Panc1 (cell line): ENCODE measurements around the gene UTRN.

ENCODE experiments used
- TF ChIP-seq, protein P1 (sequence below): fragments of 450-650 bp; IDR thresholded peaks from 2 replicates; pipeline ENCODE4 v1.5.1; 2017; ENCODE audit warnings: mild to moderate bottlenecking
- TF ChIP-seq, protein P2 (sequence below), 2 experiments: IDR thresholded peaks; 2 replicates each; pipeline ENCODE4 v1.6.1; 2011 to 2012; ENCODE audit warnings: low read depth in 2 of 2, control low read depth in 1 of 2, low read length in 1 of 2, mild to moderate bottlenecking in 1 of 2, moderate library complexity in 1 of 2; ENCODE audit not compliant: insufficient read depth in 1 of 2

DNA sequence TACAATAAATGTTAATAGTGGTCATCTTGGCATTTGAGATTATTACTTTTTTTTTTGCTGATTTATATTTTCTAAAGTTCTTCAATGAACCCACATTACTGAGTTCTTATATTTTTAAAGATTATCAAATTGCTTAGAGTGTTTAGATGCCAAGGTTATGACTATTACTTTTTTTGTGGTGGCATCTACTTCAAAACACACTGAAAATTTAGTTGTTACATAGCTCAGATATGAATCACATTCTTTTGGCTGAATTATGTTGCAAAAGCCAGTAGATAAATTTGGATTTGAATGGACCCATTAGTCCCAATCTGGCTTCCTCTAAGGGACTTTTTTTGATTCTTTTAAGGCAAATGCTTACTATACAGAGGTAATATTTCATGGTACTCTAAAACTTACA lies 8.9 kb downstream of the UTRN start:
- TF ChIP-seq, protein P1, sequence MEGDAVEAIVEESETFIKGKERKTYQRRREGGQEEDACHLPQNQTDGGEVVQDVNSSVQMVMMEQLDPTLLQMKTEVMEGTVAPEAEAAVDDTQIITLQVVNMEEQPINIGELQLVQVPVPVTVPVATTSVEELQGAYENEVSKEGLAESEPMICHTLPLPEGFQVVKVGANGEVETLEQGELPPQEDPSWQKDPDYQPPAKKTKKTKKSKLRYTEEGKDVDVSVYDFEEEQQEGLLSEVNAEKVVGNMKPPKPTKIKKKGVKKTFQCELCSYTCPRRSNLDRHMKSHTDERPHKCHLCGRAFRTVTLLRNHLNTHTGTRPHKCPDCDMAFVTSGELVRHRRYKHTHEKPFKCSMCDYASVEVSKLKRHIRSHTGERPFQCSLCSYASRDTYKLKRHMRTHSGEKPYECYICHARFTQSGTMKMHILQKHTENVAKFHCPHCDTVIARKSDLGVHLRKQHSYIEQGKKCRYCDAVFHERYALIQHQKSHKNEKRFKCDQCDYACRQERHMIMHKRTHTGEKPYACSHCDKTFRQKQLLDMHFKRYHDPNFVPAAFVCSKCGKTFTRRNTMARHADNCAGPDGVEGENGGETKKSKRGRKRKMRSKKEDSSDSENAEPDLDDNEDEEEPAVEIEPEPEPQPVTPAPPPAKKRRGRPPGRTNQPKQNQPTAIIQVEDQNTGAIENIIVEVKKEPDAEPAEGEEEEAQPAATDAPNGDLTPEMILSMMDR = no peak
- TF ChIP-seq, protein P2, sequence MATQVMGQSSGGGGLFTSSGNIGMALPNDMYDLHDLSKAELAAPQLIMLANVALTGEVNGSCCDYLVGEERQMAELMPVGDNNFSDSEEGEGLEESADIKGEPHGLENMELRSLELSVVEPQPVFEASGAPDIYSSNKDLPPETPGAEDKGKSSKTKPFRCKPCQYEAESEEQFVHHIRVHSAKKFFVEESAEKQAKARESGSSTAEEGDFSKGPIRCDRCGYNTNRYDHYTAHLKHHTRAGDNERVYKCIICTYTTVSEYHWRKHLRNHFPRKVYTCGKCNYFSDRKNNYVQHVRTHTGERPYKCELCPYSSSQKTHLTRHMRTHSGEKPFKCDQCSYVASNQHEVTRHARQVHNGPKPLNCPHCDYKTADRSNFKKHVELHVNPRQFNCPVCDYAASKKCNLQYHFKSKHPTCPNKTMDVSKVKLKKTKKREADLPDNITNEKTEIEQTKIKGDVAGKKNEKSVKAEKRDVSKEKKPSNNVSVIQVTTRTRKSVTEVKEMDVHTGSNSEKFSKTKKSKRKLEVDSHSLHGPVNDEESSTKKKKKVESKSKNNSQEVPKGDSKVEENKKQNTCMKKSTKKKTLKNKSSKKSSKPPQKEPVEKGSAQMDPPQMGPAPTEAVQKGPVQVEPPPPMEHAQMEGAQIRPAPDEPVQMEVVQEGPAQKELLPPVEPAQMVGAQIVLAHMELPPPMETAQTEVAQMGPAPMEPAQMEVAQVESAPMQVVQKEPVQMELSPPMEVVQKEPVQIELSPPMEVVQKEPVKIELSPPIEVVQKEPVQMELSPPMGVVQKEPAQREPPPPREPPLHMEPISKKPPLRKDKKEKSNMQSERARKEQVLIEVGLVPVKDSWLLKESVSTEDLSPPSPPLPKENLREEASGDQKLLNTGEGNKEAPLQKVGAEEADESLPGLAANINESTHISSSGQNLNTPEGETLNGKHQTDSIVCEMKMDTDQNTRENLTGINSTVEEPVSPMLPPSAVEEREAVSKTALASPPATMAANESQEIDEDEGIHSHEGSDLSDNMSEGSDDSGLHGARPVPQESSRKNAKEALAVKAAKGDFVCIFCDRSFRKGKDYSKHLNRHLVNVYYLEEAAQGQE (IDR thresholded peaks at IDR 0.05; ENCODE audit: insufficient read depth in 1 of 2, low read depth in 2 of 2, low read length in 1 of 2) = no peak
